Rectal smooth muscle tissue (tissue), 1 donor: ENCODE data around the gene PPP1R14B.
A peak's percentile ranks its signal among the peaks of the same experiment; 100 is the strongest.

Experiments used
- H3K27ac ChIP-seq: one replicate; pipeline ENCODE4 v1.7.0; 2013; ENCODE audit warnings: low read depth, low read length, inconsistent platforms
- H3K27me3 ChIP-seq: one replicate; pipeline ENCODE4 v1.7.0; 2013; ENCODE audit warnings: low read length; ENCODE audit not compliant: control insufficient read depth, insufficient read depth
- H3K36me3 ChIP-seq: one replicate; pipeline ENCODE4 v1.7.0; 2013; ENCODE audit warnings: low read length; ENCODE audit not compliant: control insufficient read depth, insufficient read depth
- H3K4me1 ChIP-seq: one replicate; pipeline ENCODE4 v1.7.0; 2013; ENCODE audit warnings: low read length; ENCODE audit not compliant: control insufficient read depth, insufficient read depth
- H3K4me3 ChIP-seq: one replicate; pipeline ENCODE4 v1.7.0; 2013; ENCODE audit warnings: low read length
- H3K9ac ChIP-seq: one replicate; pipeline ENCODE4 v1.7.0; 2013; ENCODE audit warnings: low read length

PPP1R14B gene

DNA sequence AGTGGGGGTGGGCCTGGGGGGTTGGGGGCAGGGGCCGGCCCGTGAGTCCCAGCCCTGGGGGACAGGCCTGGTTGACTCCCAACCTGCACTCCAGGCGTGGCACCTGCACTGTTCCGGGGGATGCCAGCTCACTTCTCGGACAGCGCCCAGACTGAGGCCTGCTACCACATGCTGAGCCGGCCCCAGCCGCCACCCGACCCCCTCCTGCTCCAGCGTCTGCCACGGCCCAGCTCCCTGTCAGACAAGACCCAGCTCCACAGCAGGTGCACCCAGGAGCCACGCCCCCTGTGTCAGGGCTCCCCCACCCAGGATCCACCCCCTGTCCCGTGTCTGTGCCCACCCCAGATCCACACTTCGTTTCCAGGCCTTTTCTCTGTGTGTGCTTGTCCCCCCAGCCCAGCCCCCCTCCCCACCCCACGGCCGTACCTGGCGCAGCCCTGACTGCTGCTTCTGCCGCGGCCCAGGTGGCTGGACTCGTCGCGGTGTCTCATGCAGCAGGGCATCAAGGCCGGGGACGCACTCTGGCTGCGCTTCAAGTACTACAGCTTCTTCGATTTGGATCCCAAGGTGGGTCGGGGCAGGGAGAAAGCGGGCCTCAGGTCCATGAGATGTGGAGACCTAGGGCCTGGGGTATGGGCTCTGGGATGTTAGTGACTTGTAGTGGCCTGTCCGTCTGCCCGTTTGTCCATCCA lies 35.4 kb downstream of the PPP1R14B start:
- H3K27me3 ChIP-seq, result no peaks in the 10 kb centered on the region
- no peak overlapping the region for H3K4me3 ChIP-seq
- H3K27ac ChIP-seq, result no peak overlapping the region
- H3K4me1 ChIP-seq, result no peaks in the 10 kb centered on the region
- no peak overlapping the region for H3K9ac ChIP-seq
- peaks cover 2% of the 10 kb centered on the region for H3K36me3 ChIP-seq

DNA sequence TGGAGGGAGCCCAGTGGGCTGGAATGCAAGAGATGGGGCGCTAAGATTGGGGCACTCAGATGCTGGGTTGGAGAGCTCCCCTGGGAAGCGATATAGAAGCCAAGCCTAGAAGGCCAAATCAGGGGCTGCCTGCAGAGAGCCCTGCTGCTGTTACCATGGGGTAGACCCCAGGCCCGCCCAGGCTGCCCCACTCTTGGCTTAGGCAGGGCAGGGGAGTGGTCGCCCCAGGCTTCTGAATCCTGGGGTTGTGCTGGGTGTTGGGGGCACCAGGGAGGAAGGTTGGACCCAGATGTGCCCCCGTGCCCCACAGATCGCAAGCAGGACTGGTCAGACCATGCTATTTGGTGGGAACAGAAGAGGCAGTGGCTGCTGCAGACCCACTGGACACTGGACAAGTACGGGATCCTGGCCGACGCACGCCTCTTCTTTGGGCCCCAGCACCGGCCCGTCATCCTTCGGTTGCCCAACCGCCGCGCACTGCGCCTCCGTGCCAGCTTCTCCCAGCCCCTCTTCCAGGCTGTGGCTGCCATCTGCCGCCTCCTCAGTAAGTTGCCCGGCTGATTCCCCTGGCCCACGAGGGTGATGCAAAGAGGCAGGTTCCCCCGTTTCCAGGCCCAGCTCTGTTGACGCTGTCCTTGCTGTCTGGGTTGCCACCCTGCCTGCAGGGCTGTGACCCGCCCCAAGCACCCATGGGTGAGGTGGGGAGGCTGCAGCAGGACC lies 36.3 kb downstream of the PPP1R14B start:
- H3K27ac ChIP-seq, result no peak overlapping the region
- H3K36me3 ChIP-seq, result peaks cover 2% of the 10 kb centered on the region
- no peak overlapping the region for H3K4me3 ChIP-seq
- no peaks in the 10 kb centered on the region for H3K27me3 ChIP-seq
- H3K9ac ChIP-seq, result no peak overlapping the region
- no peaks in the 10 kb centered on the region for H3K4me1 ChIP-seq

DNA sequence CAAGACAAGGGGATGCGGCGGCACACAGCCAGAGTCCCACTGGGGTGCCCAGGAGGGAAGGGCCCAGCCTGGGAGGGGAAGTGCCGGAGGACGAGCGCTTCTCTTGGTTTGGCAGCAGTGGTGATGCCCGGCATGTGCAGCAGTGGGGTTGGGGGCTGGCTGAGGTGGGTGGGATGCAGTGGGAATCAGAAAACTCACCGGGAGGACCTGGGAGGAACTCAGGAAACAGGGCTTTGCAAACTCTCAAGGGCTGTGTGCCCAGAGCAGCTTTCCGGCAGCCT lies 37.2 kb downstream of the PPP1R14B start:
- H3K4me1 ChIP-seq, result no peaks in the 10 kb centered on the region
- no peak overlapping the region for H3K27ac ChIP-seq
- no peaks in the 10 kb centered on the region for H3K27me3 ChIP-seq
- H3K36me3 ChIP-seq, result peaks cover 2% of the 10 kb centered on the region
- H3K4me3 ChIP-seq, result no peak overlapping the region
- H3K9ac ChIP-seq, result no peak overlapping the region

DNA sequence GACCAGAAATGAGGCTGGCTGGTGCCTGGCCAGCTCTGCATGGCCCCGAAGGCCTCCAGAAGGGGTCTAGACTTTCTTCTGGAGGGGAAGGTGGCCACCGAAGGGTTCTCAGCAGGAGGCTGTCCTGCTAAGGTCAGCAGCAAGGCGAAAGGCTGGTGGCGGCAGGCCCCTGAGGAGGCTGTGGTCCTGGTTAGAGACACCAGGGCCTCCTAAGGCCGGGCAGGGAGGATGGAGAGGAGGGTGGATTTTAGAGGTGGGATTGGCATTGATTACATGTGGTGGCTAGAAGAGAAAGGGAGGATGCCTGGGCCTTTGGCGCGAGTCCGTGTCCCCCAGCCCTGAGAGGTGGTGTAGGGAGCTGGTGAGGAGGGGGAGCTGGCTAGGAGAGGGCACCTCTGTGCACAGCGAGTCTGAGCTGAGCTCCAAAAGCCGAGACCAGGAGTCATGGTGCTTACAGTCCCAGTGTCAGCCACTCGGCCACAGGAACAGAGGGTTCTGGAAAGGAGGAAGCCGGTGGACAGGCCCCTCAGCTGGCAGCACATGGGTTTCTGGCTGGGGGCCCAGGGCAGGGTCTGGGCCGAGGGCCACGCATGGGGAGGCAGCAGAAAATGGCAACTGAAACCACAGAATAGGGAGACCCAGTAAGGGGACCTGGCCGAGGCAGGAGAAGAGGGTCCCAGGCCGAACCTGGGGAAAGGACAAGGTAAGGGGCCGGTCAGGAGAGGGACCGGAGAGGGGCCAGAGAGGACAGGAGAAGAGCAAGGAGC lies 37.8 kb downstream of the PPP1R14B start:
- H3K27me3 ChIP-seq, result no peaks in the 10 kb centered on the region
- H3K9ac ChIP-seq, result no peak overlapping the region
- H3K4me1 ChIP-seq, result peaks cover 3% of the 10 kb centered on the region
- H3K36me3 ChIP-seq, result peaks cover 5% of the 10 kb centered on the region
- H3K4me3 ChIP-seq, result no peak overlapping the region
- H3K27ac ChIP-seq, result no peak overlapping the region

DNA sequence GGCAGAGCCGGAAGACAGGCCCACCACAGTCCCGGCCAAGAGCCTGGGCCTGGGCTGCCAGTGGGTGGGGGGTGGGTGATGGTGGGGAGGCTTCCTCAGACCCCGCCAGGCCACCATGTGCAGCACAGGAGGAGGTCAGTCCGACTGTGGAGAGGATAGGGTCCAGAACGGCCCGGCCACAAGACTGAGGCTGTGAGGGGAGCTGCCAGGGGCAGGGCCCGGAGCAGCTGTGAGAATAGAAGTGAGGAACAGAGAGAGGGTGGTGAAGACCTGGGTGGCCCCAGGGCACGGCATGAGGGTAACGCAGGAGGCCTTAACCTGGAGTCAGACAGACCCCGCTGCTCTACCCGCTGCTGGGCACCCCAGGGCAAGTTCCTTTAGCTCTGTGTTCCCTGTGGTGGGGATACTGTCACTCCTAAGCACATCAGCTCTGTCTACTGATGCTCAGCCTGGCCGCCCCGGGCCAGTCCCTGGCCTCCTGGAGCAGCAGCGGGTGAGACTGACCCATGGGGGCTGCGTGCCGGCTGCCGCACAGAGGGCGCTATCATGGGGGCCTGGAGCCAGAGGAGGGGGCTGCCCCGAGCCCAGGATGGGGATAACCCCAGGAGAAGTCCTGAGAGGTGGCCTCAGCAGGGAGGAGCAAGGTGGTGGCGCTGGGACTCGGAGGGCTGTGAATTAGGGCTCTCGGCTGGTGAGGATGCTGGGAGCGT lies 38.5 kb downstream of the PPP1R14B start:
- no peaks in the 10 kb centered on the region for H3K27me3 ChIP-seq
- H3K36me3 ChIP-seq, result peaks cover 13% of the 10 kb centered on the region
- peak overlapping the region; percentile 72 for H3K4me3 ChIP-seq
- no peak overlapping the region for H3K9ac ChIP-seq
- peak overlapping the region; percentile 79 for H3K27ac ChIP-seq
- peaks cover 3% of the 10 kb centered on the region for H3K4me1 ChIP-seq

DNA sequence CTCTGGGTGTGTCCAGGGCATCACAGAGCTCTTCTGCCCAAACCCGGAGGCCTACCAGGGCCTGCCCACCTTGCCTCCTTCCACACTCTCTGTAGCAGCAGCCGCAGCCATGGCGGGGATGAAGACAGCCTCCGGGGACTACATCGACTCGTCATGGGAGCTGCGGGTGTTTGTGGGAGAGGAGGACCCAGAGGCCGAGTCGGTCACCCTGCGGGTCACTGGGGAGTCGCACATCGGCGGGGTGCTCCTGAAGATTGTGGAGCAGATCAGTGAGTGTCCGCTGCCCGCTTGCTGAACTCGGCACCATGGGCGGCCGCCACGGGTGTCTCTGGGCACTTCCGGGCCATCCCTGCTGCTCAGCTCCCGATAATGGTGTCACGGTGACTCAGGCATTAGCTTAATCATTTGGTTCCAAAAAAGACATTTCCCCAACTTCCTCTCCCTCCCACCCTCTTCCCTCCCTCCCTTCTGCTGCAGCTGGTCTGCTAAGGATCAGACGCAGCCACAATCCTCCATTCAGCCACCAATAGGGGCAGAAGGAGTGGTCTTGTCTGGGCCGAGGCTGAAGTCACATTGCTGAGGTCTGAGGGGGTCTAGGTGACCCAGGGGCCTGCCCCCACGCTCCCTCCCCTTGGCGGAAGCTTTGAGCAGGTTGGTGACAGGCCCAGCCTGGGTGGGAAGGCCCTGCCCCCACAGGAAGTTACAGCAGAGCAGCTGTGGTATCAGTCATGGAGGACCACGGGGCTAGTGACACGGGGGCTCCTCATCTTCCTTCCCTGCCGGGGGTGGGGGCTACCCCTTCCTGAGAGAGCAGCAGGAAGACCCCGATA lies 39.3 kb downstream of the PPP1R14B start:
- Histone ChIP-seq H3K9ac (peak overlapping the region; percentile 57), H3K27me3 (no peaks in the 10 kb centered on the region), H3K4me1 (peaks cover 3% of the 10 kb centered on the region), H3K27ac (peak overlapping the region; percentile 79), H3K36me3 (peaks cover 20% of the 10 kb centered on the region), H3K4me3 (peak overlapping the region; percentile 72)

DNA sequence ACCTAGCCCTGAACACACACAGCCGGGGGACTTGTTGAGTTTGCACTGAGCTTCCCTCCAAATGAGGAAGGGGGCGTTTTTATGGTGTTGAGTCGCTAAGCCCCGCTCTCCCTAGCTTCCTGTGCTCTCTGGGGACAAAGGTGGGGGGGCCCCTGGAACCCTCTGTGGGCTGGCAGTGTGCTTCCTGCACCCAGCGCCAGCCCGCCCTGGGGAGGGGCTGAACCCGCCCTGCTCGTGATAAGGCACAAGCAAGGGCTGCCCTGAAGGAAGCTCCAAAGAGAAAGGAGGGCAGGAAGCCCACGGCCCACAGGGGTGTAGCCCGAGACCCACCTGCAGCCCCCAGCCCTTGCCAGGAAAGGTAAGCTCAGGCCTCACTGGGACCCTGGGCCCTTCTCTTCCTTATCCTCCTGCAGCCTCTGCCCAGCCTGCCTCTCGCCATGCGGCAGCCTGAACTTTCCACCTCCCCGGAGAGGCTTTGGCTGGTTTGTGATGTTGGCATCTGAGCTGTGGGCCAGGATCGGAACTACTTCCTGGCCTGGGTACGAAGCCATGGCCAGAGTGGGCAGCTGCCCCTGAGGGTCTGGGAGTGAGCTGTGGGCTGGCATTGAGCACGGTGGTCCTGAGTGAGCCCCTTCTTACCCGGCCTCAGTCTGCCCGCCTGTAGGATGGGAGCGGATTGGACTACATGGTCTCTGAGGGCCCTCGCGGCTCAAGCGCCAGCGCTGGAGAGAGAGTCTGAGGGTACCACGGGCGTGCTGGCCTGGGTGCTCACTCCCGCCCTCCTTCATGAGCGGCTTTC lies 40.1 kb downstream of the PPP1R14B start, which contains the start of gene FERMT3:
Gene FERMT3 (plus strand): TSS at position 265 of the 799 bp plus-strand sequence. CDS start 644 bp downstream, outside the sequence.
- Histone ChIP-seq H3K4me3 (peak within 1 kb of the TSS; percentile 72), H3K36me3 (peaks cover 22% of the 10 kb centered on the region), H3K27me3 (no peaks in the 10 kb centered on the region), H3K4me1 (peaks cover 3% of the 10 kb centered on the region), H3K27ac (peak within 1 kb of the TSS; percentile 79), H3K9ac (peak within 1 kb of the TSS; percentile 57)

DNA sequence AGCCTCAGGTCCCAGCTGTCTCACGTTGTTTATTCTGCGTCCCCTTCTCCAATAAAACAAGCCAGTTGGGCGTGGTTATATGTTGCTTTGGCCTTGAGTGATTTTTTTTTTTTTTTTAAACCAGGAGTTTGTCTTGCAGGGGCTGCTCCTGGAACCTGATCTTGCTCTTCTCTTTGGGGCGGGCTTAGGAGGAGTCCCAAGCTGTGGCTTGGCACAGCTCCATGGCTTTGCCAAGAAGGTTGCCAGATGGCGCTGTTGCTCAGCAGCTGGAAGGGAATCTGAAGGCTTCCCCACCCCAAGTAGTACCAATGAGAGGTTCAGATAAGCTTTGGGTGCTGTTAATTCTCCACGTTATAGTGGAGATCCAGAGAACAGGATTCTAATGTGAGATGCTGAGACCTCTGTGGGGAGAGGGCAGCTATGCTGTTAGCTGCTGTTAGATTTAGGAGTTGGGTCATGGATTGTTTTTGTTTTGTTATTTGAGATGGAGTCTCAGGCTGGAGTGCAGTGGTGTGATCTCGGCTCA lies 42.2 kb downstream of the PPP1R14B start:
- no peaks in the 10 kb centered on the region for H3K27me3 ChIP-seq
- H3K9ac ChIP-seq, result no peak overlapping the region
- peaks cover 3% of the 10 kb centered on the region for H3K4me1 ChIP-seq
- peak overlapping the region; percentile 16 for H3K27ac ChIP-seq
- H3K4me3 ChIP-seq, result no peak overlapping the region
- H3K36me3 ChIP-seq, result peaks cover 23% of the 10 kb centered on the region

DNA sequence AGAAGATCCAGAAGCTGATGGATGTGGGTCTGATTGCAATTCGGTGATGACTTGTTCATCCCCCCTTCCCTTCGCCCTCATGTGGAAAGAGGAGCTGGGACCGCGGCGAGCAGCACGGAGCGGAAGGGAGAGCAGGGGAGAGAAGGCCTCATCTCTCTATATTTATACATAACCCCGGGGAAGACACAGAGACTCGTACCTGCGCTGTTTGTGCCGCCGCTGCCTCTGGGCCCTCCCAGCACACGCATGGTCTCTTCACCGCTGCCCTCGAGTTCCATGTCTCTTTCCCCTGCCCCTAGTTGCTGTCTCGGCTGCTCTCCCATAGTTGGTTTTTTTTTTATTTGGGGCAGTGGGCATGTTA lies 42.7 kb downstream of the PPP1R14B start:
- peak overlapping the region; percentile 16 for H3K27ac ChIP-seq
- H3K4me1 ChIP-seq, result peaks cover 3% of the 10 kb centered on the region
- H3K9ac ChIP-seq, result no peak overlapping the region
- peaks cover 23% of the 10 kb centered on the region for H3K36me3 ChIP-seq
- no peaks in the 10 kb centered on the region for H3K27me3 ChIP-seq
- no peak overlapping the region for H3K4me3 ChIP-seq

DNA sequence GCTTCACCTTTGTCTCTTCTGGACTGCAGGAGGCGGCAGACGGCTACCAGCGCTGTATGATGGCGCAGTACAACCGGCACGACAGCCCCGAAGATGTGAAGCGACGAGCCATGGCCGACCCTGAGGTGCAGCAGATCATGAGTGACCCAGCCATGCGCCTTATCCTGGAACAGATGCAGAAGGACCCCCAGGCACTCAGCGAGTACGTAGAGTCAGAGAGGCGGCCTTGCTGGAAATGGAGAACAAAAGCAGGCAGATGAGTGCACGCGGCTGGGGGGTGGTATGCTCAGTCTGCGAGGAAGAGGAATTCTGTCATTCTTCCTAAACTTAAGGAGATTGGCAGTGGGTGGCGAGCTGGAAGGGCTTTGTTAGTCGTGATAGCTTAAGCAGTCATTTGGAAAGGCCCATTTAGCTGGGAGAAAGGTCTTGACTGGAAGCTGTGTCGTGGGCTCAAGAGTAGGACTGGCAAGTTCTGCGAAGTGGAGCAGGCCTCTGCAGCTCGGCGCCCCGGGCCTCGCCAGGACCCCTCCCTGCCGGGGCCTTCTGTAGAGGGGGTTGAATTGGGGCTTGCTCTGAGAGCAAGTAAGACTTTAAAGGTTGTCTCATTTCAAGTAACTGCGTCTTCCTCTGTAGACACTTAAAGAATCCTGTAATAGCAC lies 43.2 kb downstream of the PPP1R14B start:
- H3K36me3 ChIP-seq, result peaks cover 23% of the 10 kb centered on the region

More for the DNA sequence above, 43.2 kb downstream of the PPP1R14B start:
- Histone ChIP-seq H3K9ac (no peak overlapping the region), H3K4me1 (peaks cover 3% of the 10 kb centered on the region), H3K27ac (no peak overlapping the region), H3K27me3 (no peaks in the 10 kb centered on the region), H3K4me3 (no peak overlapping the region)
